NCI-H1417 (cell line): ENCODE data around the gene SSX7.
"Not testable (repeated sequence)": the region's sequence is repeated elsewhere in the genome, so short reads cannot be mapped to it uniquely, and the experiment has no call there.

Experiments
- DNase-seq, 3 experiments: peaks; one replicate each; lab custom pipeline; 2025; lab: John Stamatoyannopoulos, UW

SSX7 gene, protein sequence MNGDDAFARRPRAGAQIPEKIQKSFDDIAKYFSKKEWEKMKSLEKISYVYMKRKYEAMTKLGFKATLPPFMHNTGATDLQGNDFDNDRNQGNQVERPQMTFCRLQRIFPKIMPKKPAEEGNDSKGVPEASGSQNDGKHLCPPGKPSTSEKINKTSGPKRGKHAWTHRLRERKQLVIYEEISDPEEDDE

DNA sequence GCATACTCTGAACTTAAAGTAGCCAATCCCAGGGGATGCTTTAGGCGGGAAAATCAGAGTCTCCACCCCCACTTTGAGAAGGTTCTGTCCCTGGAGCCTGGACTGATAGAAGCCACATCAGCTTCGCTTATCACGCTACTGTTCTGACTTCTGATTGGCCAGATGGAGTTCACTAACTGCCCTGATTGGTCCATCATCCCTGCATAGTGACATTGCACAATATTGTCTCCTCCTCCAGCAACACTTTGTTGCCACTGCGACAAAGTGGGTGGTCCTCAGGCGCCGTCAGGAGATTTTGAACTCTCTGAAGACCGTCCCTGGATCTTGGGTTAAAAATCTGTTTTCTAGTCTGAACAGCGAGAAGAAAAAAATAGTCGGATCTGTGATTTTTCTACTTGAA, at the start of gene SSX7:
SSX7 (minus strand) TSS at position 101 of the 400 bp plus-strand sequence. CDS start 1,428 bp downstream, outside the sequence.
- DNase-seq: not testable (repeated sequence)

- DNase-seq: not testable (repeated sequence)
Measured at GRCh38 chrX:52692034-52692433, 37.3 kb upstream of the SSX7 start.

DNA sequence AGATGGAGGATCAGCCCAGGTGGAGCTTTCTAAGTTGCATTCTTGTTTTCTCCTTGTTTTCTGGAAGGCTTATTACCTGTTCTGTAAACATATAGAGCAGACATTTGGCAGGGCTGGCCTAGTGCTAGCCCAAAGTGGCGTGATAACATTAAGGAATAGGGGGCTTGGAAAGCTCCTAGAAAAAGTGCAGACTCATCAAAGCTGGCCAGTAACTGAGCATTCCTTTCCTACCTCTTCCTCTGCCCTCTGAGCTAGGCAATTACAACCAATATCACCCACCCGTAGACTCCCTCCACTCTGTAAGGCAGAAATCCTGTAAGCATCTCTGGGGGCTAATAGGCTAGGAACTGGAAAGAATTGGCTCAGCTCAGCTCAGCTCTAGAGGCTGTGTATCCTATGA, 7.5 kb upstream of the SSX7 start:
- not testable (repeated sequence) for DNase-seq

DNA sequence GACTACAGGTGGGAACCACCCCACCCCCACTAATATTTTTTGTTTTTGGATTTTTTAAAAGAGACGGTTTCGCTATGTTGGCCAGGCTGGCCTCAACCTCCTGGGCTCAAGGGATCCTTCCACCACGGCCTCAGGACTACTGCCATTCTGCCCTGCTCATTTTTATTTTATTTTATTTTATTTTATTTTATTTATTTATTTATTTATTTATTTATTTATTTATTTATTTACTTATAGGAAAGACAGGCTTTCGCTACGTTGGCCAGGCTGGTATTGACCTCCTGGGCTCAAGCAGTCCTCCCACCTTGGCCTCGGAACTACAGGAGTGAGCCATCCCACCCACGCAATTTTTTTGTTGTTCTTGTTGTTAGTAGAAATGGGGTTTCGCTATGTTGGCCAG, 775 bp upstream of the SSX7 start:
- DNase-seq: not testable (repeated sequence)

- not testable (repeated sequence) for DNase-seq
Measured at GRCh38 chrX:52650676-52651075, 4.0 kb downstream of the SSX7 start.

DNA sequence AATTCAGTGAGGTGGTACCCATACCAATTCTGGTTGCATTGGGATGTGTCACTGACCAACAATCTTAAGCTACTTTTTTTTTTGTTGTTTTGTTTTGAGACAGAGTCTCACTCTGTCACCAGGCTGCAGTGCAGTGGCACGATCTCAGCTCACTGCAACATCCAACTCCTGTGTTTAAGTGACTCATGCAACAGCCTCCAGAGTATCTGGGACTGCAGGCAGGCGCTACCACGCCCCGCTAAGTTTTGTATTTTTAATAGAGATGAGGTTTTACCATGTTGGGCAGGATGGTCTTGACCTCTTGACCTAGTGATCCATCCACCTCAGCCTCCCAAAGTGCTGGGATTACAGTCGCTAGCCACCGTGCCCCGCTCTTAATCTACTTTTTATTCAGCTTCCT, 5.7 kb downstream of the SSX7 start:
- DNase-seq: not testable (repeated sequence)

GRCh38 chrX:52628483-52628882, 26.2 kb downstream of the SSX7 start:
- DNase-seq: not testable (repeated sequence)

- DNase-seq: not testable (repeated sequence)
Measured at GRCh38 chrX:52620661-52621060, 34.0 kb downstream of the SSX7 start.

GRCh38 chrX:52608961-52609360, 45.7 kb downstream of the SSX7 start:
- no peak for DNase-seq

GRCh38 chrX:52603151-52603550, 51.5 kb downstream of the SSX7 start:
- DNase-seq: not testable (repeated sequence)

- DNase-seq: no peak
Measured at GRCh38 chrX:52598886-52599285, 55.8 kb downstream of the SSX7 start.

GRCh38 chrX:52594658-52595057, 60.0 kb downstream of the SSX7 start:
- DNase-seq: no peak
